GM12878 (cell line): ENCODE measurements around the gene CSF3. TPM values are rescaled to one million over a fixed set of nuclear protein-coding genes. Genes with fewer than 3 reads are reported as not detected.

Experiments used
- ATAC-seq: fragments of 200-7000 bp; cut with Tn5 transposase; 3 replicates; pipeline ENCODE4 v1.9.1; 2020; ENCODE audit warnings: mild to moderate bottlenecking, moderate library complexity
- BruUV-seq: library from RNA; stranded (reverse); fragments of 400-500 nt; replicated peaks from 2 replicates; lab custom pipeline; 2021; lab: Mats Ljungman, UMichigan
- CTCF ChIA-PET: fragments of 300-600 bp; sonication (Branson Sonifier 250); formaldehyde crosslinking; extraction: SDS; loops from one replicate; lab custom pipeline; 2021; ENCODE audit warnings: inconsistent platforms; lab: Yijun Ruan, JAX
- POLR2A ChIA-PET: fragments of 350-600 bp; formaldehyde crosslinking; extraction: SDS; loops from one replicate; lab custom pipeline; 2021; ENCODE audit warnings: inconsistent platforms; lab: Charles Lee
- RAD21 ChIA-PET: fragments of 300-600 bp; sonication (Branson Sonifier 250); formaldehyde crosslinking; loops from one replicate; lab custom pipeline; 2023; ENCODE audit warnings: antibody characterized with exemption; ENCODE audit not compliant: unreplicated experiment; lab: Charles Lee
- SMC1A ChIA-PET: fragments of 300-600 bp; sonication (Branson Sonifier 250); formaldehyde crosslinking; loops from one replicate; lab custom pipeline; 2023; ENCODE audit not compliant: unreplicated experiment, uncharacterized antibody; lab: Charles Lee
- DNase-seq: peaks from one replicate; pipeline ENCODE4 v3.0.0-alpha.2; 2011; ENCODE audit warnings: low read depth, low spot score
- FAIRE-seq: peaks from 3 replicates; lab custom pipeline; 2011; peaks lifted over from hg19 to GRCh38; lab: Jason Lieb, UNC
- H2AFZ ChIP-seq: 2 replicates; pipeline ENCODE4 v1.6.0; 2011; ENCODE audit warnings: low read depth, low read length, control low read depth; ENCODE audit not compliant: control insufficient read depth
- H3K27ac ChIP-seq: 2 replicates; pipeline ENCODE4 v1.5.1; 2011; ENCODE audit warnings: control low read depth; ENCODE audit not compliant: control insufficient read depth, insufficient read depth
- H3K27me3 ChIP-seq, 2 experiments: replicated peaks in 1 of 2; 2 replicates each; pipeline versions ENCODE4 v1.6.0 to v1.6.1; 2011; ENCODE audit warnings: low read length in 1 of 2; ENCODE audit not compliant: control insufficient read depth in 2 of 2, insufficient read depth in 2 of 2
- H3K36me3 ChIP-seq, 2 experiments: 2 replicates each; pipeline ENCODE4 v1.5.1; 2011; ENCODE audit warnings: low read length in 1 of 2; ENCODE audit not compliant: control insufficient read depth in 2 of 2, insufficient read depth in 2 of 2
- H3K4me1 ChIP-seq: 2 replicates; pipeline ENCODE4 v1.6.1; 2011; ENCODE audit warnings: mild to moderate bottlenecking, low read length, moderate library complexity, mixed read lengths; ENCODE audit not compliant: control insufficient read depth, insufficient read depth
- H3K4me2 ChIP-seq: 2 replicates; pipeline ENCODE4 v1.6.0; 2011; ENCODE audit warnings: control low read depth; ENCODE audit not compliant: control insufficient read depth, insufficient read depth
- H3K4me3 ChIP-seq: fragments of 200-600 bp; sonication (generic); 2 replicates; pipeline ENCODE4 v1.5.1; 2016
- H3K79me2 ChIP-seq: 2 replicates; pipeline ENCODE4 v1.6.0; 2011; ENCODE audit warnings: low read length; ENCODE audit not compliant: control insufficient read depth, insufficient read depth
- H3K9ac ChIP-seq: 2 replicates; pipeline ENCODE4 v1.8.0; 2011; ENCODE audit warnings: low read length, control low read depth, mixed read lengths; ENCODE audit not compliant: control insufficient read depth, insufficient read depth
- H3K9me3 ChIP-seq: replicated peaks from 3 replicates; pipeline ENCODE4 v1.5.1; 2011; ENCODE audit warnings: mild to moderate bottlenecking, low read length; ENCODE audit not compliant: control insufficient read depth, insufficient read depth
- H4K20me1 ChIP-seq: 2 replicates; pipeline ENCODE4 v1.6.0; 2011; ENCODE audit not compliant: control insufficient read depth, insufficient read depth
- BACH1 ChIP-seq: fragments of 450-650 bp; IDR thresholded peaks from 2 replicates; pipeline ENCODE4 v1.6.1; 2017; ENCODE audit warnings: mild to moderate bottlenecking, borderline replicate concordance
- CHD1 ChIP-seq: IDR thresholded peaks from 2 replicates; pipeline ENCODE4 v1.6.1; 2012; ENCODE audit warnings: low read depth, low read length, improper control_type of control experiment
- ESRRA ChIP-seq: IDR thresholded peaks from 2 replicates; pipeline ENCODE4 v1.6.1; 2012; ENCODE audit warnings: mild to moderate bottlenecking, low read length, improper control_type of control experiment
- FOXM1 ChIP-seq: IDR thresholded peaks from 2 replicates; pipeline ENCODE4 v1.6.1; 2012; ENCODE audit warnings: low read depth, mild to moderate bottlenecking, inconsistent platforms, low read length, moderate library complexity
- IRF4 ChIP-seq: IDR thresholded peaks from 2 replicates; pipeline ENCODE4 v1.6.1; 2011; ENCODE audit warnings: low read depth, low read length
- MEF2B ChIP-seq: fragments of 450-650 bp; IDR thresholded peaks from 2 replicates; pipeline ENCODE4 v1.6.1; 2018; ENCODE audit warnings: mild to moderate bottlenecking, moderate library complexity; ENCODE audit not compliant: partially characterized antibody, poor library complexity, severe bottlenecking
- NFIC ChIP-seq: IDR thresholded peaks from 2 replicates; pipeline ENCODE4 v1.6.1; 2012; ENCODE audit warnings: low read depth, mild to moderate bottlenecking, inconsistent platforms, low read length, moderate library complexity
- NFYA ChIP-seq: IDR thresholded peaks from 2 replicates; pipeline ENCODE4 v1.6.1; 2011; ENCODE audit warnings: low read depth, mild to moderate bottlenecking, low read length, improper control_type of control experiment, borderline replicate concordance
- POLR2AphosphoS2 ChIP-seq: IDR thresholded peaks from 2 replicates; pipeline ENCODE4 v1.6.1; 2011; ENCODE audit warnings: low read depth, mild to moderate bottlenecking, low read length, improper control_type of control experiment, moderate library complexity
- SIN3A ChIP-seq: IDR thresholded peaks from 2 replicates; pipeline ENCODE4 v1.6.1; 2012; ENCODE audit warnings: low read depth, low read length, improper control_type of control experiment
- SIX5 ChIP-seq: IDR thresholded peaks from 2 replicates; pipeline ENCODE4 v1.6.1; 2011; ENCODE audit warnings: mild to moderate bottlenecking, low read depth, low read length, moderate library complexity; ENCODE audit not compliant: severe bottlenecking
- WGBS: methylation state at CpG from one replicate; pipeline ENCODE4 v1.1.6; 2016; ENCODE audit warnings: low lambda C conversion rate; ENCODE audit not compliant: insufficient replicate concordance, insufficient coverage; ENCODE audit errors: missing lambda C conversion rate; 5-methylcytosine and 5-hydroxymethylcytosine counted together
- in situ Hi-C: fragments of 300-500 bp; cut with MboI; formaldehyde crosslinking; loops from 9 replicates; pipeline ENCODE4 v1.14.3; 2018; ENCODE audit warnings: mixed read lengths
- intact Hi-C: fragments of 100-400 bp; cut with micrococcal nuclease; formaldehyde crosslinking; loops from one replicate; pipeline ENCODE4 v1.14.2; 2022; ENCODE audit not compliant: unreplicated experiment
- polyA plus RNA-seq, 11 experiments: library from polyadenylated mRNA; depleted of rRNA in 4 of 11; unstranded in 6 of 11; stranded (reverse) in 5 of 11; fragments of >200 nt; fragmentation: Nextera tagmentation in 4 of 11; fragmentation: Illumina TruSeq in 1 of 11; extraction: Ambion mirVana in 4 of 11; extraction: Trizol in 1 of 11; gene quantifications; 1 replicate in 1 of 11; 2 replicates in 10 of 11; pipeline versions ENCODE4 v1.2.1 to v1.2.3, GENCODE V29; 2011 to 2016; ENCODE audit warnings: inconsistent platforms in 2 of 11, missing spikeins in 2 of 11, low read depth in 1 of 11
- total RNA-seq, 4 experiments: library from RNA; depleted of rRNA in 3 of 4; stranded (reverse); fragments of >200 nt in 3 of 4; fragmentation: Illumina TruSeq in 1 of 4; extraction: Trizol in 1 of 4; gene quantifications; 2 replicates each; pipeline versions ENCODE4 v1.2.1 to v1.2.3, GENCODE V29; 2013 to 2021
- TF ChIP-seq, protein P1 (sequence below): IDR thresholded peaks from 2 replicates; pipeline ENCODE4 v1.6.1; 2011; ENCODE audit warnings: mild to moderate bottlenecking, low read depth, low read length, moderate library complexity; ENCODE audit not compliant: insufficient replicate concordance
- TF ChIP-seq, protein P2 (sequence below): fragments of 450-650 bp; formaldehyde crosslinking; IDR thresholded peaks from 2 replicates; pipeline ENCODE4 v1.5.0; 2022; ENCODE audit warnings: mild to moderate bottlenecking, missing genetic modification characterization
- TF ChIP-seq, protein P3 (sequence below): fragments of 450-650 bp; IDR thresholded peaks from 2 replicates; pipeline ENCODE4 v1.6.1; 2018; ENCODE audit warnings: borderline replicate concordance, mild to moderate bottlenecking; ENCODE audit not compliant: partially characterized antibody
- TF ChIP-seq, protein P4 (sequence below): fragments of 450-650 bp; IDR thresholded peaks from 2 replicates; pipeline ENCODE4 v1.6.1; 2017; ENCODE audit warnings: borderline replicate concordance

The CSF3 gene
- total and polyA plus RNA-seq, 10 of the 15 experiments (the other 5 are each of a cell fraction or from before 2014, with no cell fraction given), result 0.09 to 0.28 (median 0.12) TPM; not detected in 5

DNA sequence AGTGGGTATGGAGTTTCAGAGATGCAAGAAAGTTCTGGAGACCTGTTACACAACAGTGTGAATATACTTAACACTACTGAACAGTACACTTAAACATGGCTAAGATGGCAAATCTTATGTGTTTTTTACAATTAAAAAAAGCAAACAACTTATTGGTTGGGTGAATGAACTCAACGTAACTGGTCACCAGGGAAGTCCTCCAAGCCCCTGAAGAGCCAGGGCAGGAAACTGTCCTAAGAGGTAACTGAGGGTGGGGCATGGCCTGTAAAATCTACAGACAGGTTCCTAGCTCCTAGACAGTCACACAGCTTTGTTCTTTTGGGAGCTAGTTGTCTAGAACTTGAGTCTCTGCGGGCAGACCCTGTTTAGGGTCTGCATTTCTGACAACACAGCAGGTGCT is 10.3 kb downstream of the CSF3 start:
- POLR2A ChIA-PET, result no interaction called here
- no peak overlapping the region for H3K27ac ChIP-seq
- in situ Hi-C loops (no loop called here), intact Hi-C loops (loop anchor here (5.0 kb wide), 1 partner anchor 403 kb away; no protein-coding TSS in a partner anchor)
- DNase-seq (no peak), ATAC-seq (no peak), FAIRE-seq (no peak)
- SMC1A ChIA-PET, result interaction anchor here (1.3 kb wide), 1 partner anchor 86 kb away, joined by 7 read pairs; no protein-coding TSS in a partner anchor
- CTCF ChIA-PET, result interaction anchor here (0.6 to 3.1 kb wide), 14 partner anchors 10 to 153 kb away, joined by 3 to 19 read pairs (median 5); no protein-coding TSS in a partner anchor
- no peaks in the 10 kb centered on the region for H3K4me1 ChIP-seq
- H3K36me3 ChIP-seq, result peaks cover 8 to 17% of the 10 kb centered on the region in 2 experiments; a peak in 3 of 4 replicates
- no peak overlapping the region for H3K4me2 ChIP-seq
- H4K20me1 ChIP-seq, result no peaks in the 10 kb centered on the region
- no peak overlapping the region for H3K9ac ChIP-seq
- TF ChIP-seq ESRRA, result no peak
- TF ChIP-seq SIX5, result no peak
- no peak for TF ChIP-seq CHD1
- TF ChIP-seq POLR2AphosphoS2, result no peak
- TF ChIP-seq BACH1, result no peak
- TF ChIP-seq, protein P1, sequence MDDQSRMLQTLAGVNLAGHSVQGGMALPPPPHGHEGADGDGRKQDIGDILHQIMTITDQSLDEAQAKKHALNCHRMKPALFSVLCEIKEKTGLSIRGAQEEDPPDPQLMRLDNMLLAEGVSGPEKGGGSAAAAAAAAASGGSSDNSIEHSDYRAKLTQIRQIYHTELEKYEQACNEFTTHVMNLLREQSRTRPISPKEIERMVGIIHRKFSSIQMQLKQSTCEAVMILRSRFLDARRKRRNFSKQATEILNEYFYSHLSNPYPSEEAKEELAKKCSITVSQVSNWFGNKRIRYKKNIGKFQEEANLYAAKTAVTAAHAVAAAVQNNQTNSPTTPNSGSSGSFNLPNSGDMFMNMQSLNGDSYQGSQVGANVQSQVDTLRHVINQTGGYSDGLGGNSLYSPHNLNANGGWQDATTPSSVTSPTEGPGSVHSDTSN, result no peak
- TF ChIP-seq NFYA, result no peak
- no peak for TF ChIP-seq SIN3A
- TF ChIP-seq, protein P2, sequence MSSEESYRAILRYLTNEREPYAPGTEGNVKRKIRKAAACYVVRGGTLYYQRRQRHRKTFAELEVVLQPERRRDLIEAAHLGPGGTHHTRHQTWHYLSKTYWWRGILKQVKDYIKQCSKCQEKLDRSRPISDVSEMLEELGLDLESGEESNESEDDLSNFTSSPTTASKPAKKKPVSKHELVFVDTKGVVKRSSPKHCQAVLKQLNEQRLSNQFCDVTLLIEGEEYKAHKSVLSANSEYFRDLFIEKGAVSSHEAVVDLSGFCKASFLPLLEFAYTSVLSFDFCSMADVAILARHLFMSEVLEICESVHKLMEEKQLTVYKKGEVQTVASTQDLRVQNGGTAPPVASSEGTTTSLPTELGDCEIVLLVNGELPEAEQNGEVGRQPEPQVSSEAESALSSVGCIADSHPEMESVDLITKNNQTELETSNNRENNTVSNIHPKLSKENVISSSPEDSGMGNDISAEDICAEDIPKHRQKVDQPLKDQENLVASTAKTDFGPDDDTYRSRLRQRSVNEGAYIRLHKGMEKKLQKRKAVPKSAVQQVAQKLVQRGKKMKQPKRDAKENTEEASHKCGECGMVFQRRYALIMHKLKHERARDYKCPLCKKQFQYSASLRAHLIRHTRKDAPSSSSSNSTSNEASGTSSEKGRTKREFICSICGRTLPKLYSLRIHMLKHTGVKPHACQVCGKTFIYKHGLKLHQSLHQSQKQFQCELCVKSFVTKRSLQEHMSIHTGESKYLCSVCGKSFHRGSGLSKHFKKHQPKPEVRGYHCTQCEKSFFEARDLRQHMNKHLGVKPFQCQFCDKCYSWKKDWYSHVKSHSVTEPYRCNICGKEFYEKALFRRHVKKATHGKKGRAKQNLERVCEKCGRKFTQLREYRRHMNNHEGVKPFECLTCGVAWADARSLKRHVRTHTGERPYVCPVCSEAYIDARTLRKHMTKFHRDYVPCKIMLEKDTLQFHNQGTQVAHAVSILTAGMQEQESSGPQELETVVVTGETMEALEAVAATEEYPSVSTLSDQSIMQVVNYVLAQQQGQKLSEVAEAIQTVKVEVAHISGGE, result no peak
- TF ChIP-seq, protein P3, sequence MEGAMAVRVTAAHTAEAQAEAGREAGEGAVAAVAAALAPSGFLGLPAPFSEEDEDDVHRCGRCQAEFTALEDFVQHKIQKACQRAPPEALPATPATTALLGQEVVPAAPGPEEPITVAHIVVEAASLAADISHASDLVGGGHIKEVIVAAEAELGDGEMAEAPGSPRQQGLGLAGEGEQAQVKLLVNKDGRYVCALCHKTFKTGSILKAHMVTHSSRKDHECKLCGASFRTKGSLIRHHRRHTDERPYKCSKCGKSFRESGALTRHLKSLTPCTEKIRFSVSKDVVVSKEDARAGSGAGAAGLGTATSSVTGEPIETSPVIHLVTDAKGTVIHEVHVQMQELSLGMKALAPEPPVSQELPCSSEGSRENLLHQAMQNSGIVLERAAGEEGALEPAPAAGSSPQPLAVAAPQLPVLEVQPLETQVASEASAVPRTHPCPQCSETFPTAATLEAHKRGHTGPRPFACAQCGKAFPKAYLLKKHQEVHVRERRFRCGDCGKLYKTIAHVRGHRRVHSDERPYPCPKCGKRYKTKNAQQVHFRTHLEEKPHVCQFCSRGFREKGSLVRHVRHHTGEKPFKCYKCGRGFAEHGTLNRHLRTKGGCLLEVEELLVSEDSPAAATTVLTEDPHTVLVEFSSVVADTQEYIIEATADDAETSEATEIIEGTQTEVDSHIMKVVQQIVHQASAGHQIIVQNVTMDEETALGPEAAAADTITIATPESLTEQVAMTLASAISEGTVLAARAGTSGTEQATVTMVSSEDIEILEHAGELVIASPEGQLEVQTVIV, result no peak
- no peak for TF ChIP-seq MEF2B
- TF ChIP-seq, protein P4, sequence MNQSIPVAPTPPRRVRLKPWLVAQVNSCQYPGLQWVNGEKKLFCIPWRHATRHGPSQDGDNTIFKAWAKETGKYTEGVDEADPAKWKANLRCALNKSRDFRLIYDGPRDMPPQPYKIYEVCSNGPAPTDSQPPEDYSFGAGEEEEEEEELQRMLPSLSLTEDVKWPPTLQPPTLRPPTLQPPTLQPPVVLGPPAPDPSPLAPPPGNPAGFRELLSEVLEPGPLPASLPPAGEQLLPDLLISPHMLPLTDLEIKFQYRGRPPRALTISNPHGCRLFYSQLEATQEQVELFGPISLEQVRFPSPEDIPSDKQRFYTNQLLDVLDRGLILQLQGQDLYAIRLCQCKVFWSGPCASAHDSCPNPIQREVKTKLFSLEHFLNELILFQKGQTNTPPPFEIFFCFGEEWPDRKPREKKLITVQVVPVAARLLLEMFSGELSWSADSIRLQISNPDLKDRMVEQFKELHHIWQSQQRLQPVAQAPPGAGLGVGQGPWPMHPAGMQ, result no peak
- TF ChIP-seq FOXM1, result no peak
- TF ChIP-seq NFIC, result no peak
- TF ChIP-seq IRF4, result no peak
- H3K79me2 ChIP-seq, result no peaks in the 10 kb centered on the region
- no peak overlapping the region for H2AFZ ChIP-seq
- whole genome bisulfite sequencing, result 100% methylated on average over 2 of the region's 2 CpGs
- H3K4me3 ChIP-seq, result no peak overlapping the region
- no peaks in the 10 kb centered on the region for H3K27me3 ChIP-seq
- BruUV-seq, result no TSS peak
- H3K9me3 ChIP-seq, result no peaks in the 10 kb centered on the region
- RAD21 ChIA-PET, result no interaction called here
